HuH-7 (cell line): Measurements from ENCODE around the gene TRMT61A.
"Not testable (repeated sequence)": the region's sequence is repeated elsewhere in the genome, so short reads cannot be mapped to it uniquely, and the experiment has no call there.

Source experiments
- DNase-seq: peaks from one replicate; pipeline ENCODE4 v3.0.0; 2011; ENCODE audit warnings: low spot score

Gene TRMT61A

DNA sequence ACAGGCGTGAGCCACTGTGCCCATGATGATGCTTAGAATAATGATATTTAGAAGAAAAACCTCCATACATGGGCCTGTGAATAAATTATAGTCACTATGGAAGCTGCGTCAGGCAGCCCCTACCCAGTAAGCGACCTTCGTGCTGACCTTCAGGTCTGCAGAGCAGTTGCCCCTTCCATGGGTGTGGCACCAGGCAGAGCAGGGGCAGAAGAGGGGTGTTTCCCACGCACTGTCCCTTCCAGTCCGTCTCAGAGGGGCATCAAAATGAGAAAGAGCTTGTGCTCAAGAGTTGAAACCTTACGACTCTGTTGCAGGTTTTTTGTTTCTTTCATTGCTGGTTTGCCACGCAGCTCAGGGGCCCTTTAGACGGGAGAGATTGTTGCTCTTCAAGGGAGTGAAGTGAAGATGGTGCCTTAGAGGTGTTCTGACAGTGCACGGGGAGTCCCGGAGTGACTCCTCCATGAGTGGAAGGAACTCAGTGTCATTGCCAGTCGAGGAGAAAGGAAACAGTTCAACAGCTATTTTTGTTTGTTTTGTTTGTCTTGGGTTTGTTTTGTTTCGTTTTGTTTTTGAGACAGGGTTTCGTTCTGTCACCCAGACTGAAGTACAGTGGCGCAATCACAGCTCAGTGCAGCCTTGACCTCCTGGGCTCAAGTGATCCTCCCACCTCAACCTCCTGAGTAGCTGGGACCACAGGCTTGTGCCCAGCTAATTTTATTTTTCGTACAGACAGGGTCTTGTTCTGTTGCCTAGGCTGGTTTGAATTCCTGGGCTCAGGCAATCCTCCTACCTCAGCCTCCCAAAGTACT is 20.3 kb upstream of the TRMT61A start:
- DNase-seq, result no peak

DNA sequence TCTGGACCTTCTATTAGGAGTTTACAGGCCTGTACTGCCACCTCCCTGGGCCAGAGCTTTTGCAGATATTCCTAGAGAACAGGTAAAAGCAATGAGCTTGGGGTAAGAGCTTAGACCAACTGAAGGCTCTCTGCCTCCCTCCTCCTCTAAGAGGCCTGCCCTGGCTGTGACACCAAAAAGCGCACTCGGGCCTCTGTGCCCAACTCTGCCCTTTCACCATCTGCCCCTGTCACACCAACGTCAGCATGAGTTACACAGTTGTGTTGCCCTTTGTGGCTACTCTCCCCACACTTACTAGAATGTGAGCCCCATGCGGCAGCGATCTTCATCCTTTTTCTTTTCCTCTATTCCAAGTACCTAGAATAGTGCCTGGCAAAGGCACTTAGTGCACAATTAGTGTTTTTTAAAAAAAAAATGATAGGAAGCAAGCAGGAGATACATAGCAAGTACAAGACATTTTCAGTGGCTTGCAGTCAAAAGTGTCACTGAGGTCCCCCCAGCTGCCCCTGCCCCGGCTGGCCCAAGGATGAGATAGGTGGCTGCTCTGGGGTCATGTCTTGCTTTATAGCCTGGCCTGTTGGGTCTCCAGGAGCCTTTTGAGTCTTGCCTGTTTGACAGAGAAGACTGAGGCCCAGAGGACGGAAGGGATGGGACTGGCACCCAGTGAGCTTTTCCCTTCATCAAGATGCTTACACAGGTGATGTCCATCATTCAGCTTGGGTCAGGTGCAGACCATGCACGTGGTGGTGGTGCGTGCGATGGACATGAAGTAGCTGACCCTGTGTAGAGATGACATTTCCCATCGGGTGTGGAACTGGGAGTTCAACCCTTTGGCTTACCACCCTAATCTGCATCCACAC is 18.9 kb upstream of the TRMT61A start:
- DNase-seq, result no peak

DNA sequence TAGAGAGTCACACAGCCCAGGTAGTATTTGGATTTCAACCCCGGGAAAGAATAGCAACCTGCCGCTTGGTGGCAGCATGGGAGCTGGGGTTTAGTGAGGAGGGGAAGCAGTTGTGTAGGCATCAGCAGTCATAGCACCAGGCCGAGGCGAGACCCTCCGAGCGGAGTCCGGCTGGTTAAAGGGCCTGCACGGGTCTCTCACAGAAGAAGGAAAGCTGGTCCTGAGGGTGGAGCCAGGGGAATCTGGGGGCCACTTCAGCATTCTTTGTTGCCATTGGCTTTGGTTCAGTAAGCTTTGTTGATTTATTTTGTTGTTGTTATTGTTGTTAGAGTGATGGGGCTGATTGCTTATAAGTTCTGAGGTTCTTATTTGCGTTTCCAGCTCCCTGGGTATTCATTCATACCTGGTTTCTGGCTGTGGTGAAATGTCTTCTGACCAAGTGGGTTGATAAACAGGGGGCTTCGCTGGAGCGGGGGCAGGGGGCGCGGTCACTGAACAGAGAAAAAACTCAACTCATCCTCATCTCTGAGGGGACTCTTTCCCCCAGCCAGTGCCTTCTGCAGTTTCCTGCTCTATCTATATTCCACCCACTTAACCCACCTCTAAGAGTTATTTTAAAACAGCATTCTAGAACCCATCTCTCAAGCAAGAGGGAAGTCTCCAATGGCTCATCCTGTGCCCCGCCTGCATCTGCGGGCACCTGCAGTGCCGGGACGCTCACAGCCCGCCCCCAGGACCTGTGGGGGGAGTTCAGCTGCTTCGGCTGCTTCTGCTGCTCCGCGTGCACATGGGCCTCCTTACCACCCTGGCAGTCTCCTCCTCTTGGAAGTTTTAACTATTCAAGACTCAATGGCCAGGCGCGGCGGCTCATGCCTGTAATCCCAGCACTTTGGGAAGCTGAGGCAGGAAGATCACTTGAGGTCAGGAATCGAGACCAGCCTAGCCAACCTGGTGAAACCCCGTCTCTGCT is 18.0 kb upstream of the TRMT61A start:
- DNase-seq, result peak; percentile 27

DNA sequence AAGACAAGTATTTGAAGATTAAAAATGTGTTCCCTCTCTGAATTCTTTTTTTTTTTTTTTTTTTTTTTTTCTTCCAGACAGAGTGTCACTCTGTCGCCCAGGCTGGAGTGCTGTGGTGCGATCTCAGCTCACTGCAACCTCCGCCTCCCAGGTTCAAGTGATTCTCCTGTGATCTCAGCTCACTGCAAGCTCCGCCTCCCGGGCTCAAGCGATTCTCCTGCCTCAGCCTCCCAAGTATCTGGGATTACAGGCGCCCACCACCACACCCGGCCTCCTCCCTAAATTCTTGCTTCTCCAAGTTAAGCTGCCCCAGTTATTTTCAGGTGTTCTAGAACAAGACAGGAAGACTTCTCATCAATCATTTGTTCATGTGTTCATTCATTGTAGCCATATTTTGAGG is 16.8 kb upstream of the TRMT61A start:
- DNase-seq, result not testable (repeated sequence)

DNA sequence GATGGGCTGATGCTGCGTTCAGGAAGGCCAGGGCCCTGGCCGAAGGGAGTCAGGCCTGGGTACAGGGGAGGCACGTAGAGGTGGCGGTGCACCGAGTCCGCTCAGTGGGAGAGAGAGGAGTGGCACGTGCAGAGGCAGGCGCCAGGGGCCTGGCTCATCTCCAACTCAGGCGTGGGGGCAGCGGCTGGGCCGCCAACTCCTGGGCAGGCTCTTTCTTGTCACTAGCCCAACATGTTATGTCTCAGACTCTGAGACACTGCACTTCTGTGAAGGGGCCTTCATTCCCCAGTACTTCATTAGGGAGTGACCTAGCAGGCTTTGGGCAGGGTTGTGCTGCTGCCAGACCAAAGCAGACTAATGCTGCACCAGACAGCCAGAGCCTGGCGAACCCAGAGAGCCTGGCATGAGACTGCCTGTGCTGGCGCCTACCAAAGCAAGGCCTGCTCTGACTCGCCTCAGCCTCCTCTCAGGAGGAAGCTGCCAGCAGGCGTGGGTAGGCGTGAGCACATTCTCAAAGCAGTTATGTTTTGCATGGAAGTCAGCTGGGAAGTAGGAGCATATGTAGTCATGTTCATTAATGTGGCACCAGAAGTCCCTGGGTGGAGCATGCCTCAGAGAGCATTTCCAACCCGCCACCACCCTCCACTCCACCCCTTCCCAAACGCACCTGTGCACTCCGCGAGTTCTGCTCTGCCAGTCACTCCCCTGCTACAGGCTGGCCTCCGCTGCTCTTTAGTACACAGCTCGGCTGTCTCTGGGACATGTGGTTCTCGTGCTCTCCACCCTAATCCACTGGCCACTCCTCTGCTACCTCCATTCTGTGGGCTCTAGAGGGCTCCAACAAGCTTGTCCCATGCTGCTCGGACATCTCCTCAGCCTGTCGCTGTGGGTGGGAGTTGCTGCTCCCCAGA is 16.0 kb upstream of the TRMT61A start:
- no peak for DNase-seq

DNA sequence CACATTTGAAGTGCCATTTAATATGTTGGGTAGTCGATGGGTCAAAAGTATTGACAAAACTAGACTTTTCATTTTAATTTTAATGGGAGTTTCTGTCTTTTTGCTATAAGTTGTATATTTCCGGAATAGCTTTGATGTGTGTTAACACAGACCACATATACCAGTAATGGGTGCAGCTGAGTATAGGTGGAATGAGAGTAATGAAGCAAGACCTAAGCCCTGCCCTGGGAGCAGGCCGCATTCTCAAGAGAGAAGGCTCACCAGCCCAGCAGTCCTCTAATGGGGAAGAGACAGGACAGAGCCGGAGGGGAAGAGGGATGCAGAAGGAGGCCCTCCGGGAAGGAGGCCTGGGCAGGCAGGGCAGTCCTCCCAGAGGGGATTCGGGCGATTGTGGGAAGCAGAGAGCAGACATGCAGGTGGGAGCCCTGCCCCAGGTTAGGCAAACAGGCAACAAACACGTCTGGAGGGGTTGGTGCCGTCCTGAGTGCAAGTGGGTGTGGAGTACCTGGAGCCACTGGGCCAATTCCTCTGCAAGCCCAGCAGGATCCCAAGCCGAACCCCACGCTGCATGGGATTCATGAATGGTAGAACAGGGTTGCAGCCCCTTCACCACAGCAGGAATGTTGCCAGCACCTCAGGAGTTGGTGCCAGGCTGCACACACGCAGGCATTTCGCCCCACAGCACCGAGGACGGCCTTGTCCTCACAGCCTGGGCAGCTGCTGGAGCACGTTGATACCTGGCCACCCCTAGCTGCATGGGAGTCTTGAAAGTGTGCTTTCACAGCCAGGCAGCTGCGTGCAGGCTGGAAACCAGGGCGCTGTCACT is 14.2 kb upstream of the TRMT61A start:
- DNase-seq, result peak; percentile 5

DNA sequence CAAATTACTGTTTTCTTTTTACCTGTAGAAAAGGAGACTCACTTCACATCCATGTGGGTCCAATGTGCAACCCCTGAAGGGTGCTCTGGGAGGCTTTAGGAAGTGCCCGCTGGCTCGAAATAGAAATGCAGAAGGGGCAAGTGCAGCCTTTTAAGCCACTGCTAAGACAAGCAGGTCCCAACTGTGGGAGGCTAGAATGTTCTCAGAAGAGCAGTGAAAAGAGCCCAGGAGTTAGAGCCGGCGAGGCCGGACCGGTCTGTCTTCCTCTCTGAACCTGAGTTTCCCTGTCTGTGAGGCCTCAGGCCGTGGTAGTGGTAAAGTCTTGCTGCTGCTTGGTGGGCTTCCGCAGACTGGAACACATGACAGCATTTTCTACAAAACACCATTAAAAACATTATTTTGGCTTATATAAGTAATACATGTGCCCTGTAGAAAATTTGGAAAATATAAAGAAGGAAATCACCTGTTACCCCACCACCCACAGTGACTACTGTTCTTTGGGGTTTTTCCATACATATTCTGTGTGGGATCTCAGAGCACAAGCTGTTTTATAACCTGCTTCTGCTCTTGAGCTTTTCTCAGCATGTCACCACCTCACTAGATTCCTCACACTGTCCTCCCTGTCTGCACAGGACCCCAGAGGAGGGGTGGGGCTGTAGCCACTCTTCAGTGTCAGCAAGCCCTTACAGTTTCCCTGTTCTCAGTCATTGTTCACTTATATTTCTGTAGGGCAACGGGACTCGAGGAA is 12.4 kb upstream of the TRMT61A start:
- DNase-seq, result no peak

DNA sequence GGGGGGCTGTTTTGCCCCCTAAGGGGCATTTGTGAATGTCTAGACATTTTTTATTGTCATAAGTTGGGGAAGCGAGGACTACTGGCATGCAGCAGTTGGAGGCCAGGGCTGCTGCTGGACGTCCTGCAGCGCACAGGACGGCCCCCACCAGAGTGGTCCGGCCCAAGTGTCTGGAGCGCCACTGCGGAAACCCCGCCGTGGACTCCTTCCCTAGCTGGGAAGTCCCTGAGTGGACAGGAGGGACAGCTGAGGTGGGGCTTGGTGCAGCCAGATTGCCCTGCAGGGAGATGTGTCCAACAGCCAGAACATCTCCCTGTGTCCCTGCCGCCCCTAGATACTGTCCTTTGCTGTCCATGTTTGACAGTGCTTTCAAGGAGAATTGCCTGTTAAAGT is 11.8 kb upstream of the TRMT61A start:
- no peak for DNase-seq

DNA sequence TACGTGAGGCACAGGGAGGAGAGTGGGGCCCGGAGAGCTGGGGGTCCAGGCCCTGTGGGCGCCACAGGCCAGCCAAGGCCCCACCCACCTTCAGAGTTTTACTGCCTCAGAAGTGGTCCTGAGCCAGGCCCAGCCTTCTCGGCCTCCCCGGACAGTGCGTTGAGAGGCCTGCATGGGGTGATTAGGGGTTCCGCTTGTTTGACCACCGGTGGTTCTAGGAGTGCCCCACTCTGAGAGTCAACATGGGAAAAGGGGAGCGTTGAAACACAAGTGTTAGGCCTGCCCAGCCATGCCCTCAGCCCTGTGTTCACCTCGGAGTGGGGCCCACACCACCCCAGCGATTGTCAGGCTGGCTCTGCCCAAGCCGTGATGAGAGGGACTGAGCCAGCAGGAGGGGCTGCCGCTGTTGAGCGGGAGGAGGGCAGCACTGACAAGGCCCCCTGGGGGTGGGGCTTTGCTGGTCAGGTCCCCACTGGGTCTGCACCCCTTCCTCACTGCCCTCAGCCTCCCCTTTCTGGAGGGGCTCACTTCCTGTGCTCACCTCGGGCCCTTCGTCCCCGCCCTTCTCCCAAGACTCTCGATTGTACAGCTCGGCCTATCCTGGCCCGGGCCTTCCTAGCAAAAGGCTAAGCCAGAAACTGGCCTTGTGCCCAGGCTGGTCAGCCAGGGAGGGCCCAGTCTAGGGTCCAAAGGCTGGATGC is 11.1 kb upstream of the TRMT61A start:
- no peak for DNase-seq

DNA sequence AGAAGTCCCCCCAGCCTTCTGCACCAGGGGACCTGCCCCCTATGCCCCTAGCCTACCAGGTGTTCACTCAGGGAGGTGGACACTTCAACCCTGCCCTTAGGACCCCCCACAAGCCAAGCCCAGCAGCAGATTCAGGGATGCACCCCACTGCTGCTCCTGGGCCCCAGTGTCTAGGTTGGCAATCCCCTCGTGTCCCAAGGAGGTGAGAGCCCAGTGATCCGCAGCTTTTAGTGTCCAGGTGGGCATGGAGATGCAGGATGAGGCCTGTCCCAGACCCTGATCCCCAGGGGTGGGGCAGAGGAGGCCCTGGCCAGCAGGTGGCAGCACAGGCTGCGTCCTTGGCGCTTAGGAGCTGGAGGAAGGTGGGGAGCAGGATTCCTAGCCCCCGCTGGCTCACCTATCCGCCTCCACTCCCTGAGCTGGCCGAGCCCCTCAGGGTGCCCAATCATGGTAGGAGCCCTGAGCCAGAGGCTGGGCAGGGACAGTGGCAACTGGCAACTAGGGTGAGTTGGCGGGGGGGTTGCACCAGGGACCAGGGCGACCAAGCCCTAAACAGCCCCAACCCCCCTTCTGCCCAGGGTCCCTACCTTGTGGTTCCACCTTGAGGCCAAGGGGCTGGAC is 10.5 kb upstream of the TRMT61A start:
- peak; percentile 95 for DNase-seq

DNA sequence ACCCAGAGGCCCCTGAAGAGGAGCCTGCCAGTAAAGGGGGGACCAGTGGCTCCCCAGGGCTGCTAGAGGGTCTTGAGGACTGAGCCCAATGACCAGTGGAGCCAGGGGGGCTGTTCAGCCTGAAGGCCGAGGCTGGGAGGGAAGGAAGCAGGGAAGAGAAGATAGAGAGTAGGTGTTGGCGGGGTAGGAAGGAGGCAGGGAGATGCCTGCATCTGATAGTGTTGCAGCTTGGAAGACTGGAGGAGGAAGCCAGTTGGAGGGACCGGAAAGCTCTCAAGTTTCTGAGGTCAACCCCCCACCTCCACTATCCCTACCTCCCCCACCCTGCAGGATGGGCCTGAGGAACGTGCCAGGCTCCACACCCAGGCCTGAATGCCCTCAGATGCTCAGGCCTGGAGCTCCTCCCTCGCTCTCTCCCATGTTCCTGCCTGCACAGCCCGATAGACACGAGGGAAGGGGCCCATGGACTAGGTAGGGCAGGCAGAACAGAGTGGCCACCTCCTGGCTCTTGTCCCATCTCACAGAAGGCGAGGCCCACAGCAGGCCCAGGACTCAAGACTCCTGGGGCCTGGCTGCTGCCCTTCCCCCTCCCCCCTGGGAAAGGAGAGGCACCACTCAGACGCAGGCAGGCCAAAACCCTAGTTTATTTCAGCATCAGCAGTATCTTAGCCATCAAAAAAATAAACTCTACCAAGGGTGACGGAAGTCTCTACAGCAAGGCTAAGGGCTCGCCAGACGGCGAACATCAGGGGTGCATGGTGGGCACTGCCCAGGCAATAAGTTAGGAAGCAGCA is 9.8 kb upstream of the TRMT61A start:
- no peak for DNase-seq

DNA sequence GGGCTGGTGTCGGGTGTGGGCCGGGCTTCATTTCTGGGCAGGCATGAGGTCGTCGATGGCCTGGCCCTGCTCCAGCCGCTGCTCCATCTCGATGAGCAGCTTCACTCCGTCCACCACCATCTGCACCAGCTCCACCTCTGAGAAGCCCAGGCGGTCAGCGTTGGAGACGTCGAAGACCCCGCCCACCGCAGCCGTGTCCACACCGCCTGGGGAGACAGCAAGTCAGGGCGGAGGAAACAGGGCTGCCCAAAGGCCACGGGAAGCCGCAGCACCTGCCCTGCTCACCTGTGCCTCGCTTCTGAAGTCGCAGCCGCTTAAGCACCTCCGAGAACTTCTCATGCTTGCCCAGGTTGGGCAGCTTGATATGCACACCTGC is 9.2 kb upstream of the TRMT61A start:
- no peak for DNase-seq

DNA sequence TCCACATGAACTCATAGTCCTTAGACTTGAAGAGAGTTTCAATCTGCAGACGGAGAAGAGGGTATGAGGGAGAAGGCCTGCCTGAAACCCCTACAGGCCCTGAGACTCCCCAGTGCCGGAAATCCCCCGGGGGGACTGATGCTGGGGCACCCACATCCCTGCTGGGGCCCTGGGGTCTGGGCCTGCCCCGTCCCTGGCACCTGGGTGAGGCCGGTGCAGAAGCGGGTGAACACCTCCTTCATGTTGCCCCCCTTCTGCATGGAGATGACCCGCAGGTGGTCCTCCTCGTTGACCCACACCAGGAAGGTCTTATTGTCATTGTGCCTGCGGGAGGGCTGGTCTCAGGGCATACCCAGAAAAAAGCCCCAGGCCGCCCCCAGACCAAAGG is 8.7 kb upstream of the TRMT61A start:
- DNase-seq, result no peak

DNA sequence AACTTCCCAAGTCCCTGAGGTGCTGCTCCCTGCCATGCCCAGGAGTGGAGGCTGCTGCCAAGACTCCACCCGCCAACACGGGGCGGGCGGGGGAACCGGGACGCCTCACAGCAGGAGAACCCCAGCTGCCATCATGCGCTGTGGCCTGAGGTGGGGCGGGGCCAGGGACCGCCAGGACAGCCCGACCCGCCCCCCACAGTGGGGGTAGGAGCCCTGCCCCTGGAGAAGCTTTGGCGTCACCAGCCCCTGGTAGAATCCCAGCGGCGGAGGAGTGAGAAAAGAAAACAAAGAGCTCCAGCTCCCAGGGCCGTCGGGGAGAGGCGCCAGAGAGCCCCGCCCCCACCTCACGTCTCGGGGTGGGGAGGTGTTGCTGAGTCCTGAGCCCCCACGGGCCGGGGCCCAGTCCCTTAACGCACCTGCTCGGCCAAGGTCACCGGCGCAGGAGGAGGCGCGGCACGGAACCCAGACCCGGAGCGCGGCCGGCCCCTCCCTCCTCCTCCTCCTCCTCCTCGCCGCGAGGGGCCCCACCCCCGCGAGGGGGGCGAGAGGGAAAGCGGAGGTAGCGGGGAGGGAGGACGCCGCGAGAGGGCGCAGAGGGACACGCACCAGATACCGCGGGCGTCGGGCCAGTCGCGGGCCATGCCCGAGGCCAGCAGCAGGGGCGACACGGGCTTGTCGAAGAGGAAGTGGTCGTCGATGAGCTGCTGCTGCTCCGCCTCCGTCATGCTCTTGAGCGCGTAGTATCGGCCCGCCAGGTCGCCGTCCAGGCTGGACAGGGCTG is 8.1 kb upstream of the TRMT61A start:
- peak; percentile 86 for DNase-seq

DNA sequence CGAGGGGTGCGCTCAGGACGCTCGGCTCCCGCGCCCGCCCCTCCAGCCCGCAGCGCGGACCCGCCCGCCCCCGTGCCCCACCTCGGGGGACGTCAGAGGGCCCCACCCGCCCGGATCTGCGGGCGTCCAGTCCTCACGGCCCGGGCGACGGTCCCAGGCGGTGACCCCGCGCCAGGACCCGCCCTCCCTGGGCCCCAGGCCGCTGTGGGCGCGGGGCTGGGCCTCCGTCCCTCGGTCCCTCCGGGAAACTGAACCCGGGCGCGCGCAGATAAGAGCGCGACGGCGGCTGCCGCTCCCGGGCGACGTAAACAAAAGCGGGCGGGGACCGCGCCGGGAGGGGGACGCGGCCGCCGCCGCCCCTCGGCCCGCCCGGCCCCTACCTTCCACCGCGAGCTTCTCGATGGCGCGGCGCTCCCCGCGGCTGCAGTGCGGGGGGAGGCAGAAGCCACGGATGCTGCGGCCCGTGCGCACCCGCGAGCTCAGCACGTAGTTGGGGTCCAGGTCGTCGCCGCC is 7.5 kb upstream of the TRMT61A start:
- DNase-seq, result no peak

DNA sequence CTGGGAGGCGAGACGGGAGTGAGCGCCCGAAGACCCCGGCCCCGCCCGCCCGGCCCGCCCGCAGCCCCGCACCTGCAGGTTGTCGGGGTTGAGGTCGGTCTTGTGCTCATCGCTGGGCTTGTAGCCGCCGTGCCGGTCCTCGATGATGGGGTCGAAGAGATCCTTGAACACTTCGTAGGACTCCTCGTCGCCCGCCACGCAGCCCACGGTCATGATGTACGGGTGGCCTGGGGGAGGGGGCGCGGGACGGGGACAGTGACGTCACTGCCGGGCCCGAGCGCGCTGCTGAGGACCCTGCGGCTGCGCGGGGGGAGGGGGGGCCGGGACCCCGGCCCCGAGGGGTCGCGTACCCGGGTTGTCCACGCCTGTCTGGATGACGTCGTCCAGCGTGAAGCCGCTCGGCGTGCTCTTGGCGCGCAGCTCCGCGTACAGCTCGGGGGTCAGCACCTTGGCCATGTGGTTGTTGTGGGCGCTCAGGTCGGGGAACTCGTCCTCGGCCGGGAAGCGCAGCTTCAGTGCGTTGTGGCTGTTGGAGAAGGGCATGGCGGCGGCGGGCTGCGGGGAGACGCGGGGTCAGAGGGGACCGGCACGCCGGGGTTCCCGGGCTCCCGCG is 6.9 kb upstream of the TRMT61A start:
- DNase-seq, result no peak
